Measurements from ENCODE around the gene MESD.

The MESD gene

GRCh38 chr15:81007428-81008064 lies 17.9 kb upstream of the MESD start:
- no peak for TF ChIP-seq CTCF (IDR thresholded peaks at IDR 0.05; ENCODE audit: low read depth, low read length)
- no peak overlapping the region for H3K4me3 ChIP-seq (replicated peaks in 1 of 2; ENCODE audit: low read depth in 2 of 2, low read length in 2 of 2)
- DNase-seq (ENCODE audit: low read depth in 2 of 2): no peak

GRCh38 chr15:81006124-81006523 lies 16.5 kb upstream of the MESD start:
- DNase-seq (ENCODE audit: low read depth in 2 of 2): no peak
- TF ChIP-seq CTCF (IDR thresholded peaks at IDR 0.05; ENCODE audit: low read depth, low read length): no peak
- no peak overlapping the region for H3K4me3 ChIP-seq (replicated peaks in 1 of 2; ENCODE audit: low read depth in 2 of 2, low read length in 2 of 2)

GRCh38 chr15:81003097-81003350 lies 13.4 kb upstream of the MESD start:
- DNase-seq (ENCODE audit: low read depth in 2 of 2): no peak
- H3K4me3 ChIP-seq (replicated peaks in 1 of 2; ENCODE audit: low read depth in 2 of 2, low read length in 2 of 2): peak overlapping the region in 1 of 2 donors; percentile 80
- no peak for TF ChIP-seq CTCF (IDR thresholded peaks at IDR 0.05; ENCODE audit: low read depth, low read length)

- TF ChIP-seq CTCF (IDR thresholded peaks at IDR 0.05; ENCODE audit: low read depth, low read length): no peak
- H3K4me3 ChIP-seq (replicated peaks in 1 of 2; ENCODE audit: low read depth in 2 of 2, low read length in 2 of 2): peak overlapping the region; percentile 50 to 80
- DNase-seq (ENCODE audit: low read depth in 2 of 2): peak in 1 of 2 donors; percentile 28
Observed at GRCh38 chr15:81002331-81003096, 12.9 kb upstream of the MESD start.

GRCh38 chr15:81002009-81002330 lies 12.4 kb upstream of the MESD start:
- H3K4me3 ChIP-seq (replicated peaks in 1 of 2; ENCODE audit: low read depth in 2 of 2, low read length in 2 of 2): peak overlapping the region; percentile 80 to 85
- no peak for TF ChIP-seq CTCF (IDR thresholded peaks at IDR 0.05; ENCODE audit: low read depth, low read length)

GRCh38 chr15:81001152-81002008 lies 11.8 kb upstream of the MESD start:
- no peak for TF ChIP-seq CTCF (IDR thresholded peaks at IDR 0.05; ENCODE audit: low read depth, low read length)
- peak; percentile 51 to 64 for DNase-seq (ENCODE audit: low read depth in 2 of 2)
- H3K4me3 ChIP-seq (replicated peaks in 1 of 2; ENCODE audit: low read depth in 2 of 2, low read length in 2 of 2): peak overlapping the region; percentile 80 to 85

More at GRCh38 chr15:81002009-81002330, 12.4 kb upstream of the MESD start:
- DNase-seq (ENCODE audit: low read depth in 2 of 2): no peak
